ENCODE measurements around the gene NEGR1.

NEGR1 gene

DNA sequence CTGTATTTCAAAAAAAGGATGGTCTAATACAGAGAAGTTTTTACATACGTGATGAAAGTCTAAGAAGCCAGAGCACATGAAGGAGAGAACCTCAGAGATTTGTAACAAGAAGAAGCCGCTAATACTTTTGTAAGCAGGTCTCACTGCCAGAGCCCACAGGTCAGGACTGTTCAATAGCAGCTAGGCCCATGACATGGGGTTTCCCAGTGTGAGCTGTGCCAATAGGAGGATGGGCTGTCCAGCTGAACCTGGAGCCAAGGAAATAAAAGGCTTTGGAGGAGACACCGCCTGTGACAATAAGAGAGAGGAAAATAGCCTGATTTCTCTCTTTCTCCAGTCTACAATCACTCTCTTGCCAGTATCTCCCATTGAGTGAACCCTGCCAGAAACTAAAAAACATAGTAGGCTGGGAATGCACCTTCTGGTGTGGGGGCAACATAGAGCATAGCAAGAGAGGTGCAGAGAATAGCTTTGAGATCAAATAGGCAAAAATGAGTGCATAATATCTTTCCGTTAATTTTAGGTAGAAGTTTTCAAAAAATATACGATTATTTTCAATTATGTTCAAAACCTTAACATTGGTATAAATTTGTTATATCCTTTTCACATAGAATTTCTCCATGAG lies 360.3 kb downstream of the NEGR1 start:
- no peak for TF ChIP-seq CTCF (IDR thresholded peaks at IDR 0.05)

GRCh38 chr1:71921204-71921603 lies 361.1 kb downstream of the NEGR1 start:
- no peak for TF ChIP-seq CTCF (IDR thresholded peaks at IDR 0.05)

DNA sequence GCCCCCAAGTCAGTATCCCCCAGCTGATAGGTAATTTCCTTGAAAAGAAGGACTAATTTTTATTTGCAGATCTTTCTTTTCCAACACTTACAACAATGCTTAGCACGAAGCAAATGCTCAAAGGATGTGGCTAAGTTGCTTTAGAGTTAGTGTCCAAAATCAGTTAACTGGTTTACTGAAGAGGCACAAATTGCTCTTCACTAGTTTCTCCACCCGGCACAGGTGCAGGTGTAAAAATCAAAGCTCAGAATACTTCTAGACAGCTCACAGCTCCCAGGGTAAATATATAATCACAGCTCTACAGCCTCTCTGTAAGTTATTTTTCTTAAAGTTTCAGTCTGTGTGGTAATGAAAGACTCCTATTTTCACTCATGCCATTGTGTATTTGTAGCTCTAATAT lies 361.8 kb downstream of the NEGR1 start:
- TF ChIP-seq CTCF (IDR thresholded peaks at IDR 0.05), result no peak

- no peak for TF ChIP-seq CTCF (IDR thresholded peaks at IDR 0.05)
Observed at GRCh38 chr1:71919811-71920509, 362.4 kb downstream of the NEGR1 start.

DNA sequence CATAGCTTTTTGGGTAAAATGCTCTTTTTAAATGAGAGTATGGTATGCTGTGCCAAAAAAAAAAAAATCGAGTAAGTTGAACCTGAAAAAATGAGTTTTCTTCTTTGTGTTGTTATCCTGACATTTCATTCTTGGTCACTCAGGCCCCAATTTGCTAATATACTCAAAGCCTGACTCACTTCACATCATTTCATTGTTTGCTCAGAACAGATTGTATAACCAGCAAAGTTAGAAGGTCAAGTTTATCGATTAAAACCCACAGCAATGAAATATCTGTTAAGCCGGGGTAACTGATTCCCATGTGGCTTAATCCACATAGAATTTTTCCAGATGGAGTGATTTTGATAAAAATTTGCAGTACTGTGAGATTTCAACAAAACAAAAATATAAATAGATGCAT lies 363.7 kb downstream of the NEGR1 start:
- no peak for TF ChIP-seq CTCF (IDR thresholded peaks at IDR 0.05)

- TF ChIP-seq CTCF (IDR thresholded peaks at IDR 0.05), result no peak
Observed at GRCh38 chr1:71916894-71917293, 365.4 kb downstream of the NEGR1 start.

DNA sequence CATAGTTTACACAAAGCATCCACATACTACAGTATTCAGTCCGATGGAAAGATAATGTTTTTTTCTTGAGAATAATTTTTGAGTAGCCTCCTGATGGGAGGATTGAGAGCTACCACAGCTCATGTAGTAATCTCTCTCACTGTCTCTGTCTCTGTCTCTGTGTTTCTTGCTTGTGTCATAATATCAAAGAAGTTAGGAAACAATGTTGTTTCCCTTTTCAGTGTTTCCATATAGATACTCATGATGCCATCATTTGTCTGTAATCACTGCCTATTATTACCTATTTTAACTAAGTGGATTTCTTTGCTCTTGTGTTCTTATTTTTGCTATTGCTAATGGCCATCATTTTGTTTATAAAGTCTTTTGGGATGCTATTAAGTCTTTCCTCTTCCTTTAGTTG lies 367.7 kb downstream of the NEGR1 start:
- no peak for TF ChIP-seq CTCF (IDR thresholded peaks at IDR 0.05)
